NCI-H1417 (cell line): Measurements from ENCODE around the gene AOPEP.

ENCODE experiments used
- DNase-seq, 3 experiments: peaks; one replicate each; lab custom pipeline; 2025; lab: John Stamatoyannopoulos, UW

Gene AOPEP

GRCh38 chr9:95031711-95032461, 305.4 kb downstream of the AOPEP start:
- peak; percentile 55 to 79 (median 62) for DNase-seq

- peak in 2 of 3 experiments; percentile 31 to 37 for DNase-seq
Measured at GRCh38 chr9:95032580-95033341, 306.3 kb downstream of the AOPEP start.

- no peak for DNase-seq
Measured at GRCh38 chr9:95035846-95036245, 309.3 kb downstream of the AOPEP start.

GRCh38 chr9:95036676-95037075, 310.2 kb downstream of the AOPEP start:
- DNase-seq: no peak

GRCh38 chr9:95037789-95038521, 311.5 kb downstream of the AOPEP start:
- peak in 1 of 3 experiments; percentile 21 for DNase-seq

- DNase-seq: no peak
Measured at GRCh38 chr9:95038666-95039065, 312.2 kb downstream of the AOPEP start.

- DNase-seq: no peak
Measured at GRCh38 chr9:95040106-95040505, 313.6 kb downstream of the AOPEP start.

GRCh38 chr9:95043826-95044225, 317.3 kb downstream of the AOPEP start:
- no peak for DNase-seq

- no peak for DNase-seq
Measured at GRCh38 chr9:95044731-95045508, 318.4 kb downstream of the AOPEP start.

GRCh38 chr9:95045751-95046150, 319.3 kb downstream of the AOPEP start:
- no peak for DNase-seq

- DNase-seq: no peak
Measured at GRCh38 chr9:95047452-95048224, 321.1 kb downstream of the AOPEP start.

- DNase-seq: peak; percentile 14 to 92 (median 79)
Measured at GRCh38 chr9:95048225-95049087, 322.0 kb downstream of the AOPEP start.

- DNase-seq: no peak
Measured at GRCh38 chr9:95049761-95050160, 323.3 kb downstream of the AOPEP start.

GRCh38 chr9:95053611-95054570, 327.4 kb downstream of the AOPEP start:
- no peak for DNase-seq

- no peak for DNase-seq
Measured at GRCh38 chr9:95055334-95055850, 328.9 kb downstream of the AOPEP start.

- peak in 2 of 3 experiments; percentile 34 to 53 for DNase-seq
Measured at GRCh38 chr9:95055851-95056551, 329.5 kb downstream of the AOPEP start.

- peak in 2 of 3 experiments; percentile 12 to 56 for DNase-seq
Measured at GRCh38 chr9:95057101-95057500, 330.6 kb downstream of the AOPEP start.
